ENCODE results near the gene MAP4K3.
"Not testable (repeated sequence)": the region's sequence is repeated elsewhere in the genome, so short reads cannot be mapped to it uniquely, and the experiment has no call there.

Gene MAP4K3

DNA sequence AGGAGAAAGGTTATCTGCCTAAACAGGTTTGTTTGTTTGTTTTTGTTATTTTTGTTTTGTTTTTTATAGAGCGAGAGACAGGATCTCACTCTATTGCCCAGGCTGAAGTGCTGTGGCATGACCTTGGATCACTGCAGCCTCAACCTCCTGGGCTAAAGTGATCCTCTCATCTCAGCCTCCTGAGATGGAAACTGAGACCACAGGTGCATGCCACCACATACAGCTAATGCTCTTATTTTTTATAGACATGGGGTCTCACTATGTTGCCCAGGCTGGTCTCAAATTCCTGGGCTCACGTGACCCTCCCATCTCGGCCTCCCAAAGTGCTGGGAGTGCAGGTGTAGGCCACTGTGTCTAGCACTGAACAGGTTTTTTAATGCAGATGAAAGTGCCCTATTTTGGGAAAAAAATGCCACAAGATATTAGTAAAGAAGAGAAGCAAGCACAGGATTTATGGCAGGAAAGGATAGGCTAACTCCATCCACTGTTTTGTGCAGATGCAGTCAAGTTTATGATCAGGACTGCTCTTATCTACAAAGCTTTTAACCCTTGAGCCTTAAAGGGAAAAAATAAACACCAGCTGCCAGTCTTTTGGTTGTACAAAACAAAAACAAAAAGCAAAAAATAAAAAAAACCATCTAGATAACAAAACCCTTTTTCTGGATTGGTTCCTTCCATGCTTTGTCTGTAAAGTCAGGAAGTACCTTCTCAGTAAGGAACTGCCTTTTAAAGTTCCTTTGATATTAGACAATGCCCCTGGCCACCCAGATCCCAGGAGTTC is 29.4 kb downstream of the MAP4K3 start:
- no peak for DNase-seq

DNA sequence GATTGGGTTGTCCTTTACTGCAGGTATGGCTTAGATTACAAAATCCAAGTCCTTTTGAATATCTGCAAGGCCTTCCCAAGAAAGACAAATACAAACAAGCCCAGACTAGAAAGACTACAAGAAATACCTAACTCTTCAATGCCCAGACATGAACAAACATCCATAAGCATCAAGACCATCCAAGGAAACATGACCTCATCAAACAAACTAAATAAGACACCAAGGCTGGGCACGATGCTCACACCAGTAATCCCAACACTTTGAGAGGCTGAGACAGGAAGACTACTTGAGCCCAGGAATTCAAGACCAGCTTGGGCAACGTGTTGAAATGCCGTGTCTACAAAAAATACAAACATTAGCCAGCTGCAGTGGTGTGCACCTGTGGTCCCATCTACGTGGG is 31.7 kb downstream of the MAP4K3 start:
- DNase-seq: no peak

DNA sequence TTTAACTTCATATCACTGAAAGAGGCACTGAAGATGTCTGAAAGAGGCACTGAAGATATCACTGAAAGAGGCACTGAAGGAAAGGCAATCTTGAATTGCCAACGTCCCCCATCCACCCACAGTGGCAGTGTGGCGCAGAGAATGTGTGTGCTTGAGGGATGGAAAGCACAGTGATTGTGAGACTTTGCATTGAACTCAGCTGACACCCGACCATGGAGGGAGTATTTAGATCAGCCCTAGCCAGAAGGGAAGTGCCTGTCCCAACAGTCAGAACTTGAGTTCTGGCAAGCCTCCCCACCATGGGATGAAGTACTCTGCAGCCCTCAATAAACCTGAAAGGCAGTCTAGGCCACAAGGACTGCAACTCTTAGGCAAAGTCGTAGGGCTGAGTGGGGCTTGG is 33.8 kb downstream of the MAP4K3 start:
- no peak for DNase-seq

DNA sequence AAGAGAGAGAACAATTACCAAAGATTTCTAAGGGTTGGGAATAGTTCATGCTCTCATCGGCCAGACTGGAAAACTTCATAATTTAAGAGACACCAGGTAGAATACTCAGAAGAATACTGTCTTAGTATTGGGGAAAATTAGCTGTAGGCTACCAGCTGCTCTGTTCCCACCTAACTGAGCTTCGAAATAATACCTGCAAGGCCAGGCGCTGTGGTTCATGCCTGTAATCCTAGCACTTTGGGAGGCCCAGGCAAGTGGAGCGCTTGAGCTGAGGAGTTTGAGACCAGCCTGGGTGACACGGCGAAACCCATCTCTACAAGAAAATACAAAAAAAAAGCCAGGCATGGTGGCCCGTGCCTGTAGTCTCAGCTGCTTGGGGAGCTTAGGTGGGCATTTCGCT is 35.8 kb downstream of the MAP4K3 start:
- no peak for DNase-seq

DNA sequence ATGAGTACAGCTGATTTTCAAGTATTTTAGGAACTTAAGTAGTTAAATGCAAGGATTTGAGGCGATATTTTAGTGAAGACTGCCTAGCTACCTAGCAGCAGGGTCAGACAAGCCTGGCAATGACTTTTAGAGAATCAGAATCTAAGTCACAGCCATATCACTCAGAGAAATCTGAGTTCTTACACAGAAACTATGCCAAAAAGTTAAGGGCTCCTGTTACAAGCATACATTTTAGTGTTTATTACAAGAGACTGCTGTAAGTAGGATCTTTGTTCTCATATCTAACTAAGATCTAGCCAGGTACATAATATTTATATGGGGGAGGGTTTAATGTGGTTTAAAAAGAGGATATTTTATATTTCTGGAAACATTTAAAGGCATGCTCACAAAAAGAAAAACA is 37.5 kb downstream of the MAP4K3 start:
- DNase-seq: no peak

DNA sequence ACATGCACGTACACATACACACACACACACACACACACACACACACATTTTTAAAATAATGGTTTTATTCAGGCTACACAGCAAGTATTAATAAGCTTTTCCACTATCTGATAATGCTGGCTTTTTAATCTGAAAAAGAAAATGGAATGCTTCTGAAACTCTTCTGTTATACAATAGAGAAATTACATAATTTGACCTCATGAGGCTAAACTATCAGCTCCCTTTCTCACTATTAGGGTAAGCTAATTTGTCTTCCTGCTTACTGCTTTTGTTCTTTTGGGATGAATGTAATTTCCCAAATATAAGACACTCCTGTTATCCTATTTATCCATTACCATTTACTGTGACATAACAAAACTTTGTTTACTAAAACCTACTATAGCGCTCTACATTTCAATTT is 41.8 kb downstream of the MAP4K3 start:
- DNase-seq: no peak

DNA sequence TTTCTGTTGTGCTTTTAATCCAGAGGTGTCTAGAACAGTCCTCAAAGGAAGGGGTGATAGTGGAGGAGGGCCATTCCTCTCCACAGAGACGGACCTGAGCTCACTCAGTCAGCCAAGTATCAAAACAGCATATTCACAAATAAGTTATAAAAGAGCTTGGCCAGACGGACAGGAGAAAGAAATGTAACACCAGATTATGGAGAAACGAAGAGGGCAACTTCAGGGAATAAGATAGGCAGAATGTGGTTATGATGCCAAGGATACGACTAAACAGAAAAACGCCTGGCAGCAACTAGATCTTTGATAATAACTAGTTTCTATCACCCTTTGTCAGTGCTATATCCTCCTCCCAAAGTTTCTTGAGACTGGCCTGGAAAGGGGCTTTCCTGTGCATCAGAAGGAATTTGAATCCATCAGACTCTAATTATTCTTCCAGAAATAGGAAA is 42.5 kb downstream of the MAP4K3 start:
- DNase-seq: no peak

DNA sequence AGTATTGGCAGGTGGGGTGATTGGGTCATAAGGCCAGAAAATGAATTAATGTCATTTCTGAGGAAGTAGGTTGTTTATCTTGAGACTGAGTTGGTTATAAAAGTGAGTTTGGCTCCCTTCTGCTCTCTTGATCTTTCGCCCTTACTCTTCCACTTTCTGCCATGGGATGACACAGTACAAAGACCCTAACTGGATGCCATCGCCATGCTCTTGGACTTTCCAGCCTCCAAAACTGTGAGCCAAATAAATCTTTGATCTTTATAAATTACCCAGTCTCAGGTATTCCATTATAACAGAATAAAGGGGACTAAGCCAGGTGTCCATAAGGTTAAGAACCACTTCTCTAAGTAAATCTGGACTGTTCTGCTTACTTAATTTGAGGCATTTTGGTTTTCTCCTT is 44.4 kb downstream of the MAP4K3 start:
- DNase-seq: no peak

DNA sequence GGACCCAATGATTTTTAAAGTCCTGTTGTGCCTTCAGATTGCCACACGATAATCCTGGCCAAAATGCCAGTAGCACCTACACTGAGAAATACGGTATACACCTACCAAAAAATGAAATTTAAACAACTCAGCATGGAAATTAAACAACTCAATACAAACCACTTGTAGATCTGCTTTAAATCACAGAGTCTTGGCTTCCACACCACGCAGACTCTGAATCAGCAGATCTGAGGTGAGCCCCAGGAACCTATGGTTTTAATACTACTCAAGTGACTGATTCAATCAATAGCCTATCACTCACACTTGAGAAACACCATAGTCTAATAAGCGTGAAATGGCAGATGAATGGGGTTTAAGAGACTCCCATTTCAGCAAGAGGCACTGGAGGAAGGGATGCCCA is 46.9 kb downstream of the MAP4K3 start:
- DNase-seq: no peak

DNA sequence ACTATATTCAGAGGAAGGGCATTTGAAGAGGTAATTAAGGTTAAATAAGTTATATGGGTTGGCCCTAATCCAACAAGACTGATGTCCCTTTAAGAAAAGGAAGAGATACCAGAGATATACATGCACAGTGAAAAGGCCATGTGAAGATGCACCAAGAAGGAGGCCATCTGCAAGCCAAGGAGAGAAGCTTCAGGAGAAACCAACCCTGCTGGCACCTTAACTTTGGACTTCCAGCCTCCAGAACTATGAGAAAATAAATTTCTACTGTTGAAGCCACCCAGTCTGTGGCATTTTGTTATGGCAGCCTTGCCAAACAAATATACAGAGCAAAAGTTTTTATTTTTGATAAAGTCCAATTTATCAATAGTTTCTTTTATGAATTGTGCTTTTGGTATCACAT is 51.0 kb downstream of the MAP4K3 start:
- no peak for DNase-seq

DNA sequence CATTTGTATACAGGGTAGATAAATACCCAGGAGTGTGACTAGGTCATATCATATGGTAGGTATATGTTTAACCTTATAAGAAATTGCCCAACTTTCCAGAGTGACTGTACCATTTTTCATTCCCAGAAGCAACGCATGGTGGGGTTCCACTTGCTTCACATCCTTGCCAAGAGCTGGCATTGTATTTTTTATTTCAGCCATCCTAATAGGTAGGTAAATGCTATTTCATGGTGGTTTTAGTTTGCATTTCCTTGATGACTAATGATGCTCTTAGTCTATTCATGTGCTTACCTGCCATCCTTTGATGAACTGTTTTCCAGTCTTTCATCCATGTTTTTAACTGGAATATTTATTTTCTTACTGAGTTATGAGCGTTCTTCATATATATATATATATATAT is 51.9 kb downstream of the MAP4K3 start:
- no peak for DNase-seq

DNA sequence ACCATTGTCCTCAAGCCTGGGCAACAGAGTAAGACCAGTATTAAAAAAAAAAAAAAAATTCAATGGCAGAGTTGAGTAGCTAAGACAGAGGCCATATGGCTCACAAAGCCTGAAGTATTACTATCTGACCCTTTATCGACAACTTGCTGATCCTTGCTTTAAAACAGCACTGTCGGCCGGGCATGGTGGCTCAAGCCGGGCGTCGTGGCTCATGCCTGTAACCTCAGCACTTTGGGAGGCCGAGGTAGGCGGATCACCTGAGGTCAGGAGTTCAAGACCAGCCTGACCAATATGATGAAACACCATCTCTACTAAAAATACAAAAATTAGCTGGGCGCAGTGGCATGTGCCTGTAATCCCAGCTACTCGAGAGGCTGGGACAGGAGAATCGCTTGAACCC is 53.0 kb downstream of the MAP4K3 start:
- DNase-seq: not testable (repeated sequence)

DNA sequence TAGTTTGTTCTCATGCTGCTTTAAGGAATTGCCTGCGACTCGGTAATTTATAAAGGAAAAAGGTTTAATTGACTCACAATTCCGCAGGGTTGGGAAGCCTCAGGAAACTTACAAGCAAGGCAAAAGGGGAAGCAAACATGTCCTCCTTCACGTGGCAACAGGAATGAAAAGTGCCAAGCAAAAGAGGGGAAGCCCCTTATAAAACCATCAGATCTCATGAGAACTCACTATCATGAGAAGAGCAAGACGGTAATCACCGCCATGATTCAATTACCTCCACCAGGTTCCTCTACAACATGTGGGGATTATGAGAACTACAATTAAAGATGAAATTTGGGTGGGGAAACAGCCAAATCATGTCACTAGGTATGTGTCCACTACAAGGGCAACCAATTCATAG is 53.9 kb downstream of the MAP4K3 start:
- DNase-seq: no peak

DNA sequence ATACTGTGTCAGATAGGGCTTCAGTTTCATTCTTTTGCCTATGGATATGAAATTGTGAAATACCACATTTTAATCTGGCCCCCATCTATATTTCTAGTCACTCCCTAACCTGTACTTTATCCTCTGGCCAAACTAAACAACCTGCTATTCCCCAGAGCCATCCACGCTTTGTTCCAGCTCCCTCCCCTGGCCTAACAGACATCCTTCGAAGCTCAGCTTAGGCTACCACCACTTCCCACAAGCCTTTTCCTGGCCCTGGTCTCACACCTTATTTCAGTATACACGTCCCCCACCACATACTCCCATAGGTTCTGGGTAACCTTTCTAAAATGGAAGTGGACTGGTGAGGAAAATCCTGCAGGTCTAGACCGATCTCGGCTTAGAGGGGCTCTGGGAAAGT is 55.4 kb downstream of the MAP4K3 start:
- DNase-seq: no peak

DNA sequence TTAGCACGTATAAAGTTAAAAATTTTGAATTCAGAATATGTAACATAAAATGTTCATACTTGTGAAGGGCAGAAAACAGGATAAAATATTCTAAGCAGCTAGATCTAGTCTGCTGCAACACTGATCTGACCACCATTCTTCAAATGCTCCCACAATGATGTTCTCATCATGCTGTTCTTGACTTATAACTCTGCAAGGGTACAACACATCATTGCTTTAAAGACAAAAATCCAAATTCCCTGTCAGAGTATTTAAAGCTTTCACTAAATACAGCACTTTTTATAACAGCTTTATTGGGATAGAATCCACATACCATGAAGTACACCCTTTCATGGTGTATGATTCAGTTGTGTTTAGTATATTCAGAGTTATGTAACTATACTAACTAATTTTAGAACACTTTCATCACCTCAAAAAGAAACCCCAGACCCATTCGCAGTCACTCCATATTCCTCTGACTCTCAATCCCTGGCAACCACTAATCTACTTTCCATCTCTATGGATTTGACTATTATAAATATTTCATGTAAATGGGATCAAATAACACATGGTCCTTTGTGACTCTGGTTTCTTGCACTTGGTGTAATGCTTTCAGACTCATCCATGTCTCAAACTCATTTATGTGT is 56.4 kb downstream of the MAP4K3 start:
- DNase-seq: no peak

DNA sequence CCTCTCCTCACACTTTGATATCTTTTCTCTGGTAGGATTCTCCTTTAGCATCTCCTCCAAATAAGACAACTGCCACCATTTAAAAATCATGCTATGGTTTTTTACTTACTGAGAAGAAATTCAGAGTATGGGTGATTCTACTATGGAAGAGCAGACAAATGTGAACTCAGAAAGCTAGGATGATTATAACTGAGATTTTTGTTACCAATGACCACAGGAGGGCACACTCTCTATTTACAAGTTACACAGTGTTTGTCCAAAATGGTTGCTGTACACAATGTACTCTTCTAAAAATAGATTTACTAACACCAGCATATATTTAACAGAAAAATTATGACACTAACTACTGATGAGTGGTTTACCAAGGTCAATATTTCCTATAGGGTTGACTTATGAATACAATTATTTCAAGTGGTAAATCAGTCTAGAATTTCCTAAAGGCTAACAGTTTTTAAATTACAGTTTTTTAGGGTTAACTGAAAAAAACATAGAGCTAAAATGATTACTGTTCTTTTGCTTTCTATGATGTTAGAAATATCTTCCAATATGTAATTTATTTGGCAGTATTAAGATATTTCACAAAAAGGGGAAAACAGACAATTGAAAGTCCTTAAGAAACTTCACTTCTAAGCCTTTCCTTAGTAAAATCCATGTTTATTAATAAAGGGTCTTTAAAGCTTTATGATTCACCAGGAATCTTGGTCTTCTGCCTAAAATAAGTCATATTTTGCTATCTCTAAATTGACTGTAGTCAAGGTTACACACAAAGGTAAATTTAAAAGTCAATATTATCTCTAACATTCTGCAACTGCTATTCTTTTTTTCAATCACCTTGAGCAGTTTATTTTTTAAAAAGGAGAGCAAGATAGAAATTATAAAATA is 57.2 kb downstream of the MAP4K3 start:
- no peak for DNase-seq

DNA sequence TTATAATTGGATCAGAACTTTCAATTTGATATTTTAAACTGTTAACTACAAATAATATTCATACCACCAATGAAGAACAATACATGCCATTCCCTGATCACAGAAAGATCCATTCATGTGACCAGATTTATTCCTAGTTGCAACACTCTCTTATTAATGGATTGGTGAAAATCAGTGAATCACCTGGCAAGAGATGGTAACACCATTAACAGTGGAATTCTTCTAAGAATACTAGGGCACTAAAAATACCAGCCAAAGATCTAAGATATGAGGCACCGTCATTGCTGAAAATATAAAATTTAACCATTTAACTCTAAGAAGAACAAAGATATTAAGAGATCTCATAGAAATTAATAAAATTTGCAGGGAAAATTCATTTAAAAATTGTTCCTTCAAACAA is 58.1 kb downstream of the MAP4K3 start:
- no peak for DNase-seq

DNA sequence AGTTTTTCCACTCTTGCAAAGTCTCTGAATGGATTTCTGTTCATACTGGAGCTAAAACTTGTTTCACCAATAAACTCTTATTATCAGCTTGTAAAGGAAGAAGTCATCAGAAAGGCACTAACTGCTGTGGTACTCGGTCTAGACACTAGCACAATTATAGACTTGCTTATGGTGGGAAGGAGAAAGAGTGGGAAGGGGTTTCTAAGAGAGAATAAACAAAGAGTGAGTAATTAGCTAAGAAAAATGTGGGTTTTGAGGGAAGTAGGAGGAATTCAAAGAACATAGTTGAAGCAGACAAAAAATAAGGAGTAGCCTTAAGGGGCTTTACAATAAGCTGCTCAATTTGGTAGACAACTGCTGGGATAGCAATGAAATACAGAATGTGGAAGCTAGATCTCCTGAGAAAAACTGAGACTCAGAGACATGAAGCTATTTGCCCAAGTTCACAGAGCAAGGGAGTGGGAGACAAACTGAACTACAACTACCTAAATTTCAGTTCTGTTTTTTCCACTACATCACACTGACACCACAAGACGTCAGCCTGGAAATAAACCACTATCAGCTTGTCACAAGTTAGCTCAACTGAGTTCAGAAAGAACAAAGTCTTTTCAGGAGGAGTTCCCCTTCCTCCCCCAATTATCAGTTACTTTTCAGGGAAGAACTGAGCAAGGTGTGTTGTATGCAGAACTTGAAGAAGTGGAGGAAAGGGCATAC is 59.7 kb downstream of the MAP4K3 start:
- no peak for DNase-seq

DNA sequence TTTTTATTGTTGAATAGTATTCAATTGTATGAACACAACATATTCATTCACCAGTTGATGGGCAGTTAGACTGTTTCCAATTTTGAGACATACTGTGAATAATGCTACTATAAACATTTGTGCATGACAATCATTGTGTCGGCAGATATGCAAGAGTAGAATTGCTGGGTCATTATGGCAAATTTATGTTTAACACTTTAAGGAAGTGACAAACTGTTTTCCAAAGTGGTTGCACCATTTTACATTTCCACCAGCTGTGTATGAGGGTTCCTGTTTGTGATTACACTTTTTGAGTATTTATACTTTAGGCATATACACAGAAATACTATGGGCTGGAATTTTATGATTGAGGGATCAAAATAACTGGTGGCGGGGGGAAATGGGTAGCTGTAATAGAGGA is 61.2 kb downstream of the MAP4K3 start:
- DNase-seq: no peak

DNA sequence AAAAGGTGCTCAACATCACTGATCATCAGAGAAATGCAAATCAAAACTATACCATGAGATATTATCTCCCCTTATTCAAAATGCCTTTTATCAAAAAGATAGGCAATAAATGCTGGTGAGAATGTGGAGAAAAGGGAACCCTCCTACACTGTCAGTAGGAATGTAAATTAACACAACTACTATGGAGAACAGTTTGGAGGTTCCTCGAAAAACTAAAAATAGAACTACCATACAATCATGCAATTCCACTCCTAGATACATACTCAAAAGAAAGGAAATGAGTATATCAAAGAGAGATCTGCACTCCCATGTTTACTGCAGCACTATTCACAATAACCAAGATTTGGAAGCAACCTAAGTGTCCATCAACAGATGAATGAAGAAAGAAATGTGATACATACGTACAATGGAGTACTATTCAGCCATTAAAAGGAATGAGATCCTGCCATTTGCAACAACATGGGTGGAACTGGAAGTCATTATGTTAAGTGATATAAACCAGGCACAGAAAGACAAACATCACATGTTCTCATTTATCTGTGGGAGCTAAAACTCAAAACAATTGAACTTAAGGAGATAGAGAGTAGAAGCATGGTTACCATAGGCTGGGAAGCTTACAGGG is 63.8 kb downstream of the MAP4K3 start:
- DNase-seq: no peak

DNA sequence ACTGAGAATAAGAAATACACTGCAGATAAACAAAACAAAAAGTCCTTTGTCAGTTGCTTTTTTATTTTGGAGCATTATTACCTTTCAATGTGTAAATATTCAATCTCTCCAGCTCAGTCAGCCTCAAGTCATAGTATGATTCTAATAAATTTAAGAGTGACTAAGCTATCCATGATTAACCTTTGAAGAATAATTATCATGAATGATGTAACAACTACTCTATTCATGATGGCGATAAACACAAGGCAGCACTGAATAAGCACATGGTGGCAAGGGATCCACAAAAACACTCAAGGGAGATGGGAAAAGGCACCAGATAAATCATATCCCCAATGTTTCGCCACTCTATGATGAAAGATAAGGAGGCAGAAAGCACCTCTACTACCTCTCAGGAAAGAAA is 67.0 kb downstream of the MAP4K3 start:
- no peak for DNase-seq

DNA sequence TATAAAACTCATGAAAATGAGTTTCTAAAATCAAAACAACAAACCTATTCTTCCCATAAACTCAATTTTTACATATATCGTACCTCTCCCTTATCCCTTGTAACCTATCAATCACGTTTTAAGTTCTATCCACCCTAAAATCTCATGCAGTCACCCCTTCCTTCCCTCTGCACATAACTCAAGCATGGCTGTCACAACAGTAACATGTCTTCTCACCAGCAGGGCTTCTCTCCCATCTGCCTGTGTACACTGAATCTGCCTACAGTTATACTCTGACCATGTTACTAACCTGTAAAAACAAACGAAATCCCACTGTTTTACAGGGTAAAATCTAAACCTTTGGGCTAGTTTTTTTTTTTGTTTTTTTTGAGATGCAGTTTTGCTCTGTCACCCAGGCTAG is 68.2 kb downstream of the MAP4K3 start:
- DNase-seq: peak; percentile 4

DNA sequence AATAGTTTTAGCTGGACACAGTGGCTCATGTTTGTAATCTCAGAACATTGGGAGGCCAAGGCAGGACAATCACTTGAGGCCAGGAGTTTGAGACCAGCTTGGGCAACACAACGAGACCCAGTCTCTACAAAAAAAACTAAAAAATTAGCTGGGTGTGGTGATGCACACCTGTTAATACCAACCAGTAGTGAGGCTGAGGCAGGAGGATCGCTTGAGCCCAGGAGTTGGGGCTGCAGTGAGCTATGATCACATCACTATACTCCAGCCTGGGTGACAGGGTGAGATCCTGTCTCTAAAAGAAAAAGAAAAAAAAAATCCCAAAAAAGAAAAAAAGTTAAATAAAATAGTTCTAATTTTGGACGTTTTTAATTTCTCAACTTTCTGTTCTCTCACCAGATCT is 68.7 kb downstream of the MAP4K3 start:
- DNase-seq: no peak
